ENCODE data around the gene SORCS2. TPM values are rescaled to one million over a fixed set of nuclear protein-coding genes. Genes with fewer than 3 reads are reported as not detected.

The SORCS2 gene
- total and polyA plus RNA-seq, 2 donors (not counting 1 experiment from before 2014, with no cell fraction given): not detected

GRCh38 chr4:7172508-7172907 is 19.8 kb upstream of the SORCS2 start:
- TF ChIP-seq CTCF (IDR thresholded peaks at IDR 0.05) (no peak), EZH2 (IDR thresholded peaks at IDR 0.05; ENCODE audit: borderline replicate concordance, insufficient read depth, low read depth, low read length, poor library complexity, severe bottlenecking) (no peak)
- Mint-ChIP-seq H3K4me1 (peaks cover 10% of the 10 kb centered on the region), H3K27me3 (no peaks in the 10 kb centered on the region), H3K27ac (no peak overlapping the region), H3K9me3 (ENCODE audit: insufficient read depth) (no peaks in the 10 kb centered on the region), H3K4me3 (no peak overlapping the region)
- Histone ChIP-seq H3K27me3 (replicated peaks in 1 of 4; ENCODE audit: control extremely low read depth in 1 of 4, control insufficient read depth in 3 of 4, insufficient read depth in 4 of 4, low read length in 3 of 4) (no peaks in the 10 kb centered on the region), H4K20me1 (ENCODE audit: control insufficient read depth, insufficient read depth, low read length, poor library complexity, severe bottlenecking) (no peaks in the 10 kb centered on the region), H3K4me1 (ENCODE audit: control insufficient read depth in 2 of 2, insufficient read depth in 2 of 2, low read length in 2 of 2) (peaks cover 8 to 11% of the 10 kb centered on the region in 2 donors), H3K27ac (ENCODE audit: low read length in 2 of 2) (no peak overlapping the region), H3K36me3 (replicated peaks in 1 of 2; ENCODE audit: control extremely low read depth in 1 of 2, control insufficient read depth in 1 of 2, extremely low read depth in 1 of 2, insufficient read depth in 2 of 2, low read length in 1 of 2) (no peaks in the 10 kb centered on the region), H3K4me2 (replicated peaks; ENCODE audit: low read depth, low read length, poor library complexity, severe bottlenecking) (no peak overlapping the region), H3K79me2 (ENCODE audit: control insufficient read depth, insufficient read depth, low read length) (no peaks in the 10 kb centered on the region), H3K4me3 (ENCODE audit: control extremely low read depth in 1 of 5, extremely low read depth in 1 of 5, insufficient read depth in 1 of 5, low read depth in 2 of 5, low read length in 4 of 5) (no peak overlapping the region), H2AFZ (ENCODE audit: insufficient read depth, low read depth, low read length, poor library complexity, severe bottlenecking) (no peak overlapping the region), H3K9me3 (ENCODE audit: control extremely low read depth in 1 of 3, control insufficient read depth in 2 of 3, insufficient read depth in 1 of 3, low read length in 2 of 3) (no peaks in the 10 kb centered on the region), H3K9ac (ENCODE audit: low read length) (no peak overlapping the region)
- intact Hi-C loops (cut with micrococcal nuclease): no loop called here
- WGBS (ENCODE audit: insufficient coverage): 92% methylated on average over 2 of the region's 6 CpGs
- ATAC-seq (ENCODE audit: low read depth) (no peak), DNase-seq (no peak)
- CTCF ChIA-PET: no interaction called here
- POLR2A ChIA-PET: no interaction called here

- H3K36me3 ChIP-seq (replicated peaks in 1 of 2; ENCODE audit: control extremely low read depth in 1 of 2, control insufficient read depth in 1 of 2, extremely low read depth in 1 of 2, insufficient read depth in 2 of 2, low read length in 1 of 2): no peaks in the 10 kb centered on the region
- ATAC-seq (ENCODE audit: low read depth): no peak
- Mint-ChIP-seq H3K27me3 (no peaks in the 10 kb centered on the region), H3K4me1 (peaks cover 10% of the 10 kb centered on the region), H3K27ac (no peak overlapping the region), H3K4me3 (no peak overlapping the region), H3K9me3 (ENCODE audit: insufficient read depth) (no peaks in the 10 kb centered on the region)
- H2AFZ ChIP-seq (ENCODE audit: insufficient read depth, low read depth, low read length, poor library complexity, severe bottlenecking): no peak overlapping the region
- no peaks in the 10 kb centered on the region for H4K20me1 ChIP-seq (ENCODE audit: control insufficient read depth, insufficient read depth, low read length, poor library complexity, severe bottlenecking)
- intact Hi-C loops (cut with micrococcal nuclease): no loop called here
- no peaks in the 10 kb centered on the region for H3K79me2 ChIP-seq (ENCODE audit: control insufficient read depth, insufficient read depth, low read length)
- H3K4me1 ChIP-seq (ENCODE audit: control insufficient read depth in 2 of 2, insufficient read depth in 2 of 2, low read length in 2 of 2): peaks cover 8 to 11% of the 10 kb centered on the region in 2 donors
- DNase-seq: no peak
- H3K9me3 ChIP-seq (ENCODE audit: control extremely low read depth in 1 of 3, control insufficient read depth in 2 of 3, insufficient read depth in 1 of 3, low read length in 2 of 3): no peaks in the 10 kb centered on the region
- no peak overlapping the region for H3K27ac ChIP-seq (ENCODE audit: low read length in 2 of 2)
- 86% methylated on average over 8 of the region's 13 CpGs for WGBS (ENCODE audit: insufficient coverage)
- no peaks in the 10 kb centered on the region for H3K27me3 ChIP-seq (replicated peaks in 1 of 4; ENCODE audit: control extremely low read depth in 1 of 4, control insufficient read depth in 3 of 4, insufficient read depth in 4 of 4, low read length in 3 of 4)
- no peak overlapping the region for H3K4me3 ChIP-seq (ENCODE audit: control extremely low read depth in 1 of 5, extremely low read depth in 1 of 5, insufficient read depth in 1 of 5, low read depth in 2 of 5, low read length in 4 of 5)
- CTCF ChIA-PET: no interaction called here
- TF ChIP-seq EZH2 (IDR thresholded peaks at IDR 0.05; ENCODE audit: borderline replicate concordance, insufficient read depth, low read depth, low read length, poor library complexity, severe bottlenecking): no peak
- POLR2A ChIA-PET: no interaction called here
- no peak overlapping the region for H3K9ac ChIP-seq (ENCODE audit: low read length)
- H3K4me2 ChIP-seq (replicated peaks; ENCODE audit: low read depth, low read length, poor library complexity, severe bottlenecking): no peak overlapping the region
Observed at GRCh38 chr4:7172946-7173345, 19.4 kb upstream of the SORCS2 start.
